ENCODE data around the gene IFNAR2.
"Not testable (repeated sequence)": the region's sequence is repeated elsewhere in the genome, so short reads cannot be mapped to it uniquely, and the experiment has no call there.

Gene IFNAR2

GRCh38 chr21:33238146-33238545, 8.4 kb downstream of the IFNAR2 start:
- no peak overlapping the region for H3K4me3 ChIP-seq (ENCODE audit: low read depth, low read length)
- H3K4me1 ChIP-seq, result no peaks in the 10 kb centered on the region; the same call in 1 of the 2 replicates
- no peaks in the 10 kb centered on the region for H3K36me3 ChIP-seq
- no peak for DNase-seq
- TF ChIP-seq, protein P1, sequence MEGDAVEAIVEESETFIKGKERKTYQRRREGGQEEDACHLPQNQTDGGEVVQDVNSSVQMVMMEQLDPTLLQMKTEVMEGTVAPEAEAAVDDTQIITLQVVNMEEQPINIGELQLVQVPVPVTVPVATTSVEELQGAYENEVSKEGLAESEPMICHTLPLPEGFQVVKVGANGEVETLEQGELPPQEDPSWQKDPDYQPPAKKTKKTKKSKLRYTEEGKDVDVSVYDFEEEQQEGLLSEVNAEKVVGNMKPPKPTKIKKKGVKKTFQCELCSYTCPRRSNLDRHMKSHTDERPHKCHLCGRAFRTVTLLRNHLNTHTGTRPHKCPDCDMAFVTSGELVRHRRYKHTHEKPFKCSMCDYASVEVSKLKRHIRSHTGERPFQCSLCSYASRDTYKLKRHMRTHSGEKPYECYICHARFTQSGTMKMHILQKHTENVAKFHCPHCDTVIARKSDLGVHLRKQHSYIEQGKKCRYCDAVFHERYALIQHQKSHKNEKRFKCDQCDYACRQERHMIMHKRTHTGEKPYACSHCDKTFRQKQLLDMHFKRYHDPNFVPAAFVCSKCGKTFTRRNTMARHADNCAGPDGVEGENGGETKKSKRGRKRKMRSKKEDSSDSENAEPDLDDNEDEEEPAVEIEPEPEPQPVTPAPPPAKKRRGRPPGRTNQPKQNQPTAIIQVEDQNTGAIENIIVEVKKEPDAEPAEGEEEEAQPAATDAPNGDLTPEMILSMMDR (IDR thresholded peaks at IDR 0.05; ENCODE audit: low read depth, low read length), result no peak
- no peaks in the 10 kb centered on the region for H3K27me3 ChIP-seq
- H3K9me3 ChIP-seq, result no peaks in the 10 kb centered on the region; the same call in 1 of the 2 replicates

DNA sequence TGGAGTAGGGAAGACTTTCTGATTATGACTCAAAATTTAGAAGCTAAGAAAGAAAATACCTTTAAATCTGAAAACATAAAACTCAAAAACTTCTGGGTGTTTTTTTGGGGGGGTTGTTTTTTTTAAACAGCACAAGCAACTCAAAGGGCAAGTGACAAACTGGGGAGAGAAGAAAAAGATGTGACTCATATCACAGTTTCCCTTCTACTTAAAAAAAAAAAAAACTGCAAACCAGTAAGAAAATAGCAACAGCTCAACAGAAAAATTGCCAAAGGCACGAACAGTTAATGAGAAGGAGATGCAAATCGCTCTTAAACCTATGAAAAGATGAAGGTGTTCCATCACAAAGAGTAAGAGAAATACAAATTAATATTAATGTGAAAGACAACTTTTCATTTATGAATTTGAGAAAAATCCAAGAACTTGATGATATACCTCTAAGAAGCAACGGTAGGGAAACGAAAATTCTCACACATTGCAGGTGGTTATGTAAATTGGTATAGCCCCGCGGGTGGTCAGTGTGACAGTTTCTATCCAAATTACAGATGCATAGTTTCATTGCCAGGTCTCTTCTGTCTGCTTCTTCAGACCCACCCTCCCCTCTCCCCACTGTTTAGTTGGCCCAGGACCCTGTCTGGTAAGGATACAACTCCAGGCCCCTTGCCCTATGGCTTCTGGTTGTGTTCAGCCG, 9.0 kb downstream of the IFNAR2 start:
- Histone ChIP-seq H3K4me1 (no peaks in the 10 kb centered on the region; the same call in 1 of the 2 replicates), H3K27me3 (no peaks in the 10 kb centered on the region), H3K36me3 (no peaks in the 10 kb centered on the region; the same call in 1 of the 2 replicates), H3K9me3 (no peaks in the 10 kb centered on the region; the same call in 1 of the 2 replicates), H3K4me3 (ENCODE audit: low read depth, low read length) (no peak overlapping the region)
- TF ChIP-seq, protein P1 (IDR thresholded peaks at IDR 0.05; ENCODE audit: low read depth, low read length), result no peak
- DNase-seq, result no peak

DNA sequence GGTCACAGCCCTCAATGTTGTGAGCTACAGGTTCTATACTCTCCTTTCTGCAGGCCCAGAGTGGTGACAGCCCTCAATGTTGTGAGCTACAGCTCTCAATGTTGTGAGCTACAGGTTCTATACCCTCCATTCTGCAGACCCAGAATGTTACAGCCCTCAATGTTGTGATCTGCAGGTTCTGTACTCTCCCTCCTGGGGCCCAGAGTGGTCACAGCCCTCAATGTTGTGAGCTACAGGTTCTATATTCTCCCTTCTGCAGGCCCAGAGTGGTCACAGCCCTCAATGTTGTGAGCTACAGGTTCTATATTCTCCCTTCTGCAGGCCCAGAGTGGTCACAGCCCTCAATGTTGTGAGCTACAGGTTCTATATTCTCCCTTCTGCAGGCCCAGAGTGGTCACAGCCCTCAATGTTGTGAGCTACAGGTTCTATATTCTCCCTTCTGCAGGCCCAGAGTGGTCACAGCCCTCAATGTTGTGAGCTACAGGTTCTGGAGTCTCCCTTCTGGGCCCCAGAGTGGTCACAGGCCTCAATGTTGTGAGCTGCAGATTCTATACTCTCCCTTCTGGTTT, 9.9 kb downstream of the IFNAR2 start:
- H3K4me1 ChIP-seq; H3K27me3 ChIP-seq; DNase-seq; H3K9me3 ChIP-seq; H3K36me3 ChIP-seq; H3K4me3 ChIP-seq (ENCODE audit: low read depth, low read length): not testable (repeated sequence)

DNA sequence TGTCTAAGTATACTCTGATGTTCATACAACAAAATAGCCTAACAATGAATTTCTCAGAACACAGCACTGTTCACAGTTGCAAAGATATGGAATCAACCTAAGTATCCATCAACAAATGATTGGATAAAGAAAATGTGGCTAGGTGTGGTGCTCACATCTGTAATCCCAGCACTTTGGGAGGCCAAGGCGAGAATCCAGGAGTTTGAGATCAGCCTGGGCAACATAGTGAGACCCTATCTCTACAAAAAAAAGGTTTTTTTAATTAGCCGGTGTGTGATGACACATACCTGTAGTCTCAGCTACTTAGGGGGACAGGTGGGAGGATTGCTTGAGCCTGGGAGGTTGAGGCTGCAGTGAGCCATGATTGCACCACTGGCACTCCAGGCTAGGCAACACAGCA, 10.7 kb downstream of the IFNAR2 start:
- TF ChIP-seq, protein P1 (IDR thresholded peaks at IDR 0.05; ENCODE audit: low read depth, low read length), result no peak
- DNase-seq, result no peak
- no peaks in the 10 kb centered on the region for H3K27me3 ChIP-seq
- no peak overlapping the region for H3K4me3 ChIP-seq (ENCODE audit: low read depth, low read length)
- H3K4me1 ChIP-seq, result no peaks in the 10 kb centered on the region; the same call in 1 of the 2 replicates
- no peaks in the 10 kb centered on the region; the same call in 1 of the 2 replicates for H3K9me3 ChIP-seq
- no peaks in the 10 kb centered on the region; the same call in none of the 2 replicates for H3K36me3 ChIP-seq

- peaks cover 6% of the 10 kb centered on the region for H3K36me3 ChIP-seq
- TF ChIP-seq, protein P1 (IDR thresholded peaks at IDR 0.05; ENCODE audit: low read depth, low read length), result no peak
- H3K4me3 ChIP-seq (ENCODE audit: low read depth, low read length), result no peak overlapping the region
- H3K9me3 ChIP-seq, result no peaks in the 10 kb centered on the region; the same call in 1 of the 2 replicates
- H3K4me1 ChIP-seq, result no peaks in the 10 kb centered on the region; the same call in 1 of the 2 replicates
- DNase-seq, result no peak
- H3K27me3 ChIP-seq, result no peaks in the 10 kb centered on the region
These were observed 12.1 kb downstream of the IFNAR2 start for GRCh38 chr21:33241846-33242245.

DNA sequence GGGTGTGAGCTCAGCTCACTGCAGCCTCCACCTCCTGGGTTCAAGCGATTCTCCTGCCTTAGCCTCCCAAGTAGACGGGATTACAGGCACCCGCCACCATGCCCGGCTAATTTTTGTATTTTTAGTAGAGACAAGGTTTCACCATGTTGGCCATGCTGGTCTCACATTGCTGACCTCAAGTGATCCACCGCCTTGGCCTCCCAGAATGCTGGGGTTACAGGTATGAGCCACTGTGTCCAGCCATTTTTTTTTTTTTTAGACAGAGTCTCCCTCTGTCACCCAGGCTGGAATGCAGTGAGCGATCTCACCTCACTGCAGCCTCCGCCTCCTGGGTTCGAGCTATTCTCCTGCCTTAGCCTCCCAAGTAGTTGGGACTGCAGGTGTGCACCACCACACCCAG, 13.1 kb downstream of the IFNAR2 start:
- not testable (repeated sequence) for H3K4me1 ChIP-seq; H3K27me3 ChIP-seq; H3K4me3 ChIP-seq (ENCODE audit: low read depth, low read length)

DNA sequence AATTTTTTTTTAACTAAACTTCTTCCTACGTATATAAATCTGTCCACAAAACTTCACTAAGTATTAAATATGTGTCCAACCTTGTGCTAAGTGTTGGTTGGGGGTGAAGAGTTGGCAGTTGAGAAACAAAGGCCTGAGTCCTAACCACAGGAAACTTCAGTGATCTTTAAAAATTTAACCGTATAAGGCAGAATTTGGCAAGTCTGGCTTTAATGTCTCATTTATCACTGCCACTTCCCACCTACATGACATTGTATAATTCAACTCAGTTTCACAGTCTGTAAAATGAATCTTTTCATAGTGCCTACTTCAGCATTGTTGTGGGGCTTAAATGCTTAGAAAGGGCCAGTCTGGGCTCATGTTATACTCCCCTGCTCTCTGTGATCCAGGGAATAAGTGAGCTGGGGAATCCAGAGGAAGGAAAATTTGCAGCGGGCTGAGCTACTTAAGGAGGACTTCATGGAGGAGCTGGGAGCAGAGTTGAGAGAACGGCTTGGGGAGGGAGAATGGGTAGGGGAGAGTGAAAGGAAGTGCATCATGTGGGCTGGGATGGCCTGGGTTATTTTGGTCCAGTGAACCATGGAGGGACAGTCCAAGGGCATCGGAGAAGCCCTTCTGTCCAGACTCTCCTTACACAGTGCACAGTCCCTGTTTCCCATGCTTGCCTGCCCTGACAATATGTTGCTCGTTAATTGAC, 14.5 kb downstream of the IFNAR2 start:
- H3K4me3 ChIP-seq (ENCODE audit: low read depth, low read length), result no peak overlapping the region
- H3K4me1 ChIP-seq, result no peaks in the 10 kb centered on the region
- no peak for DNase-seq
- no peaks in the 10 kb centered on the region for H3K9me3 ChIP-seq
- TF ChIP-seq, protein P1 (IDR thresholded peaks at IDR 0.05; ENCODE audit: low read depth, low read length), result no peak
- H3K36me3 ChIP-seq, result peaks cover 19% of the 10 kb centered on the region
- no peaks in the 10 kb centered on the region for H3K27me3 ChIP-seq

More for the DNA sequence above, 13.1 kb downstream of the IFNAR2 start:
- H3K36me3 ChIP-seq, result peaks cover 13% of the 10 kb centered on the region
- not testable (repeated sequence) for H3K9me3 ChIP-seq, DNase-seq

All from BE2C (cell line).